Measurements from ENCODE around the gene MANEA.

- TF ChIP-seq CTCF (IDR thresholded peaks at IDR 0.05) (no peak), SMC3 (IDR thresholded peaks at IDR 0.05; ENCODE audit: low read depth, low read length) (no peak), USF2 (IDR thresholded peaks at IDR 0.05; ENCODE audit: borderline replicate concordance, low read depth, low read length) (no peak), FOXJ3 (CRISPR knock-in tag; IDR thresholded peaks at IDR 0.05) (no peak)
Measured at GRCh38 chr6:95551678-95552324, 25.5 kb upstream of the MANEA start.

Measured in SK-N-SH (cell line).